GM12878 (cell line): ENCODE data around the gene HCAR2. TPM values are rescaled to one million over a fixed set of nuclear protein-coding genes. Genes with fewer than 3 reads are reported as not detected.

Source experiments
- ATF7 ChIP-seq: fragments of 450-650 bp; IDR thresholded peaks from 2 replicates; pipeline ENCODE4 v1.6.1; 2016; ENCODE audit warnings: low read depth, mild to moderate bottlenecking
- EP300 ChIP-seq, 2 experiments: fragments of 150-350 bp in 1 of 2; IDR thresholded peaks; 2 replicates each; pipeline ENCODE4 v1.6.1; 2011 to 2012; ENCODE audit warnings: low read depth in 2 of 2, low read length in 2 of 2, borderline replicate concordance in 1 of 2, improper control_type of control experiment in 1 of 2, inconsistent platforms in 1 of 2; ENCODE audit not compliant: control insufficient read depth in 1 of 2
- MYB ChIP-seq: fragments of 150-350 bp; IDR thresholded peaks from 2 replicates; pipeline ENCODE4 v1.6.1; 2014; ENCODE audit warnings: mild to moderate bottlenecking, low read depth, low read length, borderline replicate concordance
- NFXL1 ChIP-seq: fragments of 450-650 bp; IDR thresholded peaks from 2 replicates; pipeline ENCODE4 v1.6.1; 2017; ENCODE audit warnings: antibody characterized with exemption, mild to moderate bottlenecking, borderline replicate concordance
- NFYA ChIP-seq: IDR thresholded peaks from 2 replicates; pipeline ENCODE4 v1.6.1; 2011; ENCODE audit warnings: low read depth, mild to moderate bottlenecking, low read length, improper control_type of control experiment, borderline replicate concordance
- NR2C1 ChIP-seq: fragments of 450-650 bp; IDR thresholded peaks from 2 replicates; pipeline ENCODE4 v1.6.1; 2017; ENCODE audit warnings: antibody characterized with exemption, mild to moderate bottlenecking, moderate library complexity
- NR2F1 ChIP-seq: fragments of 450-650 bp; conservative IDR thresholded peaks from 2 replicates; pipeline ENCODE4 v1.6.1; 2017; ENCODE audit warnings: mild to moderate bottlenecking
- SIX5 ChIP-seq: IDR thresholded peaks from 2 replicates; pipeline ENCODE4 v1.6.1; 2011; ENCODE audit warnings: mild to moderate bottlenecking, low read depth, low read length, moderate library complexity; ENCODE audit not compliant: severe bottlenecking
- SRF ChIP-seq, 2 experiments: IDR thresholded peaks; 2 replicates each; pipeline ENCODE4 v1.6.1; 2011; ENCODE audit warnings: low read depth in 2 of 2, low read length in 2 of 2, mild to moderate bottlenecking in 1 of 2, moderate library complexity in 1 of 2
- STAT3 ChIP-seq: IDR thresholded peaks from 2 replicates; pipeline ENCODE4 v1.6.1; 2011; ENCODE audit warnings: low read depth, low read length, improper control_type of control experiment
- polyA plus RNA-seq, 11 experiments: library from polyadenylated mRNA; depleted of rRNA in 4 of 11; unstranded in 6 of 11; stranded (reverse) in 5 of 11; fragments of >200 nt; fragmentation: Nextera tagmentation in 4 of 11; fragmentation: Illumina TruSeq in 1 of 11; extraction: Ambion mirVana in 4 of 11; extraction: Trizol in 1 of 11; gene quantifications; 1 replicate in 1 of 11; 2 replicates in 10 of 11; pipeline versions ENCODE4 v1.2.1 to v1.2.3, GENCODE V29; 2011 to 2016; ENCODE audit warnings: inconsistent platforms in 2 of 11, missing spikeins in 2 of 11, low read depth in 1 of 11
- total RNA-seq, 4 experiments: library from RNA; depleted of rRNA in 3 of 4; stranded (reverse); fragments of >200 nt in 3 of 4; fragmentation: Illumina TruSeq in 1 of 4; extraction: Trizol in 1 of 4; gene quantifications; 2 replicates each; pipeline versions ENCODE4 v1.2.1 to v1.2.3, GENCODE V29; 2013 to 2021
- TF ChIP-seq, protein P1 (sequence below): fragments of 450-650 bp; IDR thresholded peaks from 2 replicates; pipeline ENCODE4 v1.6.1; 2017; ENCODE audit warnings: borderline replicate concordance
- TF ChIP-seq, protein P2 (sequence below): fragments of 450-650 bp; formaldehyde crosslinking; IDR thresholded peaks from 2 replicates; pipeline ENCODE4 v1.4.0; 2020; ENCODE audit warnings: mild to moderate bottlenecking, moderate library complexity
- TF ChIP-seq, protein P3 (sequence below): IDR thresholded peaks from 2 replicates; pipeline ENCODE4 v1.6.1; 2012; ENCODE audit warnings: low read depth, low read length, improper control_type of control experiment
- TF ChIP-seq, protein P4 (sequence below): fragments of 150-350 bp; IDR thresholded peaks from 2 replicates; pipeline ENCODE4 v1.6.1; 2016; ENCODE audit warnings: low read depth, low read length
- TF ChIP-seq, protein P5 (sequence below): IDR thresholded peaks from 2 replicates; pipeline ENCODE4 v1.6.1; 2012; ENCODE audit warnings: low read length, inconsistent platforms
- TF ChIP-seq, protein P6 (sequence below): IDR thresholded peaks from 2 replicates; pipeline ENCODE4 v1.6.1; 2011; ENCODE audit warnings: mild to moderate bottlenecking, low read depth, low read length, moderate library complexity; ENCODE audit not compliant: insufficient replicate concordance

Gene HCAR2
- total and polyA plus RNA-seq, 10 of the 15 experiments (the other 5 are each of a cell fraction or from before 2014, with no cell fraction given) = 0.19 to 0.66 (median 0.35) TPM

DNA sequence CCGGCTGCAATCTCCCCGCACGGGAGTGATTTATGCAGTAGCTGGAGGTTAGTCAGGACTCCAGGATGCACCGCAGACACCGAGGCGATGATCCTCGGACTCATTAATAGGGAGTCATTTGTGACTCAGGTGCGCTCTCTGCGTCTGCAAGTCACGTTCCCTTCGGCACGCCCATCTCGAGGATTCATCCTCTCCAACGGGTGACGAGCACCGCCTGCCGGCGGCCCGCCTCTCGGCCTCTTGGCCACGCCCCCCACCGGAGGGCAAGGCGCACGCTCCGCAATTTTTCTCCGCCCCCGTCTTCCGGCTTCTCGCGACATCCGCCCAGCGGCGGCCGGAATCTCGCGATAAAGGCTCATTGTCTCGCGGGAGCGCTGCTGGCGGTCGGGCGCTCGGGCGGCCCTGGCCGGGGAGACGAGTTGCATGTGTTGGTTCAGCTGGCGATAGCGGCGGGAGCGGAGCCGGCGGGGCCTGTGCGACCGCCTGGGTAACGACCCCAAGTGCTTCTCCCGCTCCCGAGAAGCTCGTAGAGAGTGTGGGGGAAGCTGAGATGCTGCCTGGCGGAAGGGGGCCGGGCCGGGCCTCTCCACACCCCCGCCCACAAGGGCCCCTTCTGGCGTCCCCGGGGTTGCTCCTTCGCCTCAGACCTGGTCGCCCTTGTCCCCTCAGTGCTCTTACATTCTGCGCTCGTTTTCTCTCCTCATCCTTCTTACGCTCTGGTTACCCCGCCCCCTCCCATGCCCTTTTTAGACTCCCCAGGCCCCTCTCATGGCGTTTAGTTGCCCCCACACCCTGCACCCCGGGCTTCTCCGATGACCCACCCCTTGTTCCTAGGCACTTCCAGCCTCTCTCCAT lies 49.5 kb upstream of the HCAR2 start, which contains the start of gene DENR (continued):
- TF ChIP-seq NR2C1 = no peak; the same call in 1 of the 2 replicates
- peak; percentile 26 for TF ChIP-seq SIX5
- no peak for TF ChIP-seq ATF7
- TF ChIP-seq, protein P1, sequence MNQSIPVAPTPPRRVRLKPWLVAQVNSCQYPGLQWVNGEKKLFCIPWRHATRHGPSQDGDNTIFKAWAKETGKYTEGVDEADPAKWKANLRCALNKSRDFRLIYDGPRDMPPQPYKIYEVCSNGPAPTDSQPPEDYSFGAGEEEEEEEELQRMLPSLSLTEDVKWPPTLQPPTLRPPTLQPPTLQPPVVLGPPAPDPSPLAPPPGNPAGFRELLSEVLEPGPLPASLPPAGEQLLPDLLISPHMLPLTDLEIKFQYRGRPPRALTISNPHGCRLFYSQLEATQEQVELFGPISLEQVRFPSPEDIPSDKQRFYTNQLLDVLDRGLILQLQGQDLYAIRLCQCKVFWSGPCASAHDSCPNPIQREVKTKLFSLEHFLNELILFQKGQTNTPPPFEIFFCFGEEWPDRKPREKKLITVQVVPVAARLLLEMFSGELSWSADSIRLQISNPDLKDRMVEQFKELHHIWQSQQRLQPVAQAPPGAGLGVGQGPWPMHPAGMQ = peak; percentile 96
- TF ChIP-seq, protein P2, sequence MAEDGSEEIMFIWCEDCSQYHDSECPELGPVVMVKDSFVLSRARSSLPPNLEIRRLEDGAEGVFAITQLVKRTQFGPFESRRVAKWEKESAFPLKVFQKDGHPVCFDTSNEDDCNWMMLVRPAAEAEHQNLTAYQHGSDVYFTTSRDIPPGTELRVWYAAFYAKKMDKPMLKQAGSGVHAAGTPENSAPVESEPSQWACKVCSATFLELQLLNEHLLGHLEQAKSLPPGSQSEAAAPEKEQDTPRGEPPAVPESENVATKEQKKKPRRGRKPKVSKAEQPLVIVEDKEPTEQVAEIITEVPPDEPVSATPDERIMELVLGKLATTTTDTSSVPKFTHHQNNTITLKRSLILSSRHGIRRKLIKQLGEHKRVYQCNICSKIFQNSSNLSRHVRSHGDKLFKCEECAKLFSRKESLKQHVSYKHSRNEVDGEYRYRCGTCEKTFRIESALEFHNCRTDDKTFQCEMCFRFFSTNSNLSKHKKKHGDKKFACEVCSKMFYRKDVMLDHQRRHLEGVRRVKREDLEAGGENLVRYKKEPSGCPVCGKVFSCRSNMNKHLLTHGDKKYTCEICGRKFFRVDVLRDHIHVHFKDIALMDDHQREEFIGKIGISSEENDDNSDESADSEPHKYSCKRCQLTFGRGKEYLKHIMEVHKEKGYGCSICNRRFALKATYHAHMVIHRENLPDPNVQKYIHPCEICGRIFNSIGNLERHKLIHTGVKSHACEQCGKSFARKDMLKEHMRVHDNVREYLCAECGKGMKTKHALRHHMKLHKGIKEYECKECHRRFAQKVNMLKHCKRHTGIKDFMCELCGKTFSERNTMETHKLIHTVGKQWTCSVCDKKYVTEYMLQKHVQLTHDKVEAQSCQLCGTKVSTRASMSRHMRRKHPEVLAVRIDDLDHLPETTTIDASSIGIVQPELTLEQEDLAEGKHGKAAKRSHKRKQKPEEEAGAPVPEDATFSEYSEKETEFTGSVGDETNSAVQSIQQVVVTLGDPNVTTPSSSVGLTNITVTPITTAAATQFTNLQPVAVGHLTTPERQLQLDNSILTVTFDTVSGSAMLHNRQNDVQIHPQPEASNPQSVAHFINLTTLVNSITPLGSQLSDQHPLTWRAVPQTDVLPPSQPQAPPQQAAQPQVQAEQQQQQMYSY (CRISPR knock-in tag) = no peak
- TF ChIP-seq, protein P3, sequence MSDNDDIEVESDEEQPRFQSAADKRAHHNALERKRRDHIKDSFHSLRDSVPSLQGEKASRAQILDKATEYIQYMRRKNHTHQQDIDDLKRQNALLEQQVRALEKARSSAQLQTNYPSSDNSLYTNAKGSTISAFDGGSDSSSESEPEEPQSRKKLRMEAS = no peak; the same call in 1 of the 2 replicates
- no peak for TF ChIP-seq EP300 (IDR thresholded peaks at IDR 0.05; ENCODE audit: borderline replicate concordance in 1 of 2, control insufficient read depth in 1 of 2, low read depth in 2 of 2, low read length in 2 of 2)
- no peak for TF ChIP-seq STAT3
- TF ChIP-seq SRF (IDR thresholded peaks at IDR 0.05; ENCODE audit: low read depth in 2 of 2, low read length in 2 of 2) = 0 out of 4 replicates have a peak, but pooled peaks of 1 of the 2 experiments have one; percentile 6
- no peak for TF ChIP-seq NFYA
- no peak for TF ChIP-seq MYB
- TF ChIP-seq, protein P4, sequence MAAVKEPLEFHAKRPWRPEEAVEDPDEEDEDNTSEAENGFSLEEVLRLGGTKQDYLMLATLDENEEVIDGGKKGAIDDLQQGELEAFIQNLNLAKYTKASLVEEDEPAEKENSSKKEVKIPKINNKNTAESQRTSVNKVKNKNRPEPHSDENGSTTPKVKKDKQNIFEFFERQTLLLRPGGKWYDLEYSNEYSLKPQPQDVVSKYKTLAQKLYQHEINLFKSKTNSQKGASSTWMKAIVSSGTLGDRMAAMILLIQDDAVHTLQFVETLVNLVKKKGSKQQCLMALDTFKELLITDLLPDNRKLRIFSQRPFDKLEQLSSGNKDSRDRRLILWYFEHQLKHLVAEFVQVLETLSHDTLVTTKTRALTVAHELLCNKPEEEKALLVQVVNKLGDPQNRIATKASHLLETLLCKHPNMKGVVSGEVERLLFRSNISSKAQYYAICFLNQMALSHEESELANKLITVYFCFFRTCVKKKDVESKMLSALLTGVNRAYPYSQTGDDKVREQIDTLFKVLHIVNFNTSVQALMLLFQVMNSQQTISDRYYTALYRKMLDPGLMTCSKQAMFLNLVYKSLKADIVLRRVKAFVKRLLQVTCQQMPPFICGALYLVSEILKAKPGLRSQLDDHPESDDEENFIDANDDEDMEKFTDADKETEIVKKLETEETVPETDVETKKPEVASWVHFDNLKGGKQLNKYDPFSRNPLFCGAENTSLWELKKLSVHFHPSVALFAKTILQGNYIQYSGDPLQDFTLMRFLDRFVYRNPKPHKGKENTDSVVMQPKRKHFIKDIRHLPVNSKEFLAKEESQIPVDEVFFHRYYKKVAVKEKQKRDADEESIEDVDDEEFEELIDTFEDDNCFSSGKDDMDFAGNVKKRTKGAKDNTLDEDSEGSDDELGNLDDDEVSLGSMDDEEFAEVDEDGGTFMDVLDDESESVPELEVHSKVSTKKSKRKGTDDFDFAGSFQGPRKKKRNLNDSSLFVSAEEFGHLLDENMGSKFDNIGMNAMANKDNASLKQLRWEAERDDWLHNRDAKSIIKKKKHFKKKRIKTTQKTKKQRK = no peak
- TF ChIP-seq, protein P5, sequence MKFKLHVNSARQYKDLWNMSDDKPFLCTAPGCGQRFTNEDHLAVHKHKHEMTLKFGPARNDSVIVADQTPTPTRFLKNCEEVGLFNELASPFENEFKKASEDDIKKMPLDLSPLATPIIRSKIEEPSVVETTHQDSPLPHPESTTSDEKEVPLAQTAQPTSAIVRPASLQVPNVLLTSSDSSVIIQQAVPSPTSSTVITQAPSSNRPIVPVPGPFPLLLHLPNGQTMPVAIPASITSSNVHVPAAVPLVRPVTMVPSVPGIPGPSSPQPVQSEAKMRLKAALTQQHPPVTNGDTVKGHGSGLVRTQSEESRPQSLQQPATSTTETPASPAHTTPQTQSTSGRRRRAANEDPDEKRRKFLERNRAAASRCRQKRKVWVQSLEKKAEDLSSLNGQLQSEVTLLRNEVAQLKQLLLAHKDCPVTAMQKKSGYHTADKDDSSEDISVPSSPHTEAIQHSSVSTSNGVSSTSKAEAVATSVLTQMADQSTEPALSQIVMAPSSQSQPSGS = peak; percentile 87
- TF ChIP-seq NR2F1 = peak; percentile 39; the same call in 1 of the 2 replicates
- no peak for TF ChIP-seq NFXL1
- TF ChIP-seq, protein P6, sequence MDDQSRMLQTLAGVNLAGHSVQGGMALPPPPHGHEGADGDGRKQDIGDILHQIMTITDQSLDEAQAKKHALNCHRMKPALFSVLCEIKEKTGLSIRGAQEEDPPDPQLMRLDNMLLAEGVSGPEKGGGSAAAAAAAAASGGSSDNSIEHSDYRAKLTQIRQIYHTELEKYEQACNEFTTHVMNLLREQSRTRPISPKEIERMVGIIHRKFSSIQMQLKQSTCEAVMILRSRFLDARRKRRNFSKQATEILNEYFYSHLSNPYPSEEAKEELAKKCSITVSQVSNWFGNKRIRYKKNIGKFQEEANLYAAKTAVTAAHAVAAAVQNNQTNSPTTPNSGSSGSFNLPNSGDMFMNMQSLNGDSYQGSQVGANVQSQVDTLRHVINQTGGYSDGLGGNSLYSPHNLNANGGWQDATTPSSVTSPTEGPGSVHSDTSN = peak; percentile 26
